ENCODE data around the gene CCDC191. TPM values are rescaled to one million over a fixed set of nuclear protein-coding genes. Genes with fewer than 3 reads are reported as not detected.

CCDC191 gene
- total and polyA plus RNA-seq, 10 donors, result 4.2 to 11.0 (median 8.2) TPM

DNA sequence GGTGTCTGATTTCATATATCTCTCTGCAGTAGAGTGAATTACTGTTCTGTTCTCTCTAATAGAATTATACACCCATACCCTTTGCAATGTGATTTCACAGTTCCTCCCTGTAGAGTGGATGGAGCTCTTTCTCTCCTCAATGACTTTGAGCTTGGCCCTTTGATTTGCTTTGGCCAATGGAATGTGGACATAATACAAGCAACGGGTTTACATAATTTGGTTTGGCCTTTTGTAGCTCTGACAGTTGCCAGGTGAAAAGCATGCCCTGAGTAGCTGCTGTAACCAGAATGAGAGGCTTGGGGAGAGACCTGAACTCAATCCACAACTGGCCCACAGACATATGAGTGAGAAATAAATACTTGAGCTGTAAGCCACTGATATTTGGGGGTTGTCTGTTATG, 76.4 kb downstream of the CCDC191 start:
- Histone ChIP-seq H3K4me1 (peaks cover 0 to 15% (median 7%) of the 10 kb centered on the region in 6 donors), H3K27me3 (replicated peaks in 1 of 7) (no peaks in the 10 kb centered on the region), H3K4me3 (no peak overlapping the region), H3K27ac (no peak overlapping the region), H3K9me3 (peaks cover 0 to under 1% (median 0%) of the 10 kb centered on the region in 8 donors), H3K36me3 (peaks cover 0 to 64% (median 9%) of the 10 kb centered on the region in 6 donors)
- WGBS, 5 donors, result 88 to 98% (median 96%) methylated on average over 1 of the region's 1 CpG
- intact Hi-C loops (cut with DNase I; ENCODE audit: low total_unique reads), result no loop called here
- TF ChIP-seq POLR2AphosphoS5 (IDR thresholded peaks at IDR 0.05) (no peak), POLR2A (IDR thresholded peaks at IDR 0.05) (no peak)
- TF ChIP-seq, protein P1, sequence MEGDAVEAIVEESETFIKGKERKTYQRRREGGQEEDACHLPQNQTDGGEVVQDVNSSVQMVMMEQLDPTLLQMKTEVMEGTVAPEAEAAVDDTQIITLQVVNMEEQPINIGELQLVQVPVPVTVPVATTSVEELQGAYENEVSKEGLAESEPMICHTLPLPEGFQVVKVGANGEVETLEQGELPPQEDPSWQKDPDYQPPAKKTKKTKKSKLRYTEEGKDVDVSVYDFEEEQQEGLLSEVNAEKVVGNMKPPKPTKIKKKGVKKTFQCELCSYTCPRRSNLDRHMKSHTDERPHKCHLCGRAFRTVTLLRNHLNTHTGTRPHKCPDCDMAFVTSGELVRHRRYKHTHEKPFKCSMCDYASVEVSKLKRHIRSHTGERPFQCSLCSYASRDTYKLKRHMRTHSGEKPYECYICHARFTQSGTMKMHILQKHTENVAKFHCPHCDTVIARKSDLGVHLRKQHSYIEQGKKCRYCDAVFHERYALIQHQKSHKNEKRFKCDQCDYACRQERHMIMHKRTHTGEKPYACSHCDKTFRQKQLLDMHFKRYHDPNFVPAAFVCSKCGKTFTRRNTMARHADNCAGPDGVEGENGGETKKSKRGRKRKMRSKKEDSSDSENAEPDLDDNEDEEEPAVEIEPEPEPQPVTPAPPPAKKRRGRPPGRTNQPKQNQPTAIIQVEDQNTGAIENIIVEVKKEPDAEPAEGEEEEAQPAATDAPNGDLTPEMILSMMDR (IDR thresholded peaks at IDR 0.05 in 8 of 11, conservative IDR thresholded peaks at IDR 0.05 in 3 of 11), result no peak
- DNase-seq, result no peak

DNA sequence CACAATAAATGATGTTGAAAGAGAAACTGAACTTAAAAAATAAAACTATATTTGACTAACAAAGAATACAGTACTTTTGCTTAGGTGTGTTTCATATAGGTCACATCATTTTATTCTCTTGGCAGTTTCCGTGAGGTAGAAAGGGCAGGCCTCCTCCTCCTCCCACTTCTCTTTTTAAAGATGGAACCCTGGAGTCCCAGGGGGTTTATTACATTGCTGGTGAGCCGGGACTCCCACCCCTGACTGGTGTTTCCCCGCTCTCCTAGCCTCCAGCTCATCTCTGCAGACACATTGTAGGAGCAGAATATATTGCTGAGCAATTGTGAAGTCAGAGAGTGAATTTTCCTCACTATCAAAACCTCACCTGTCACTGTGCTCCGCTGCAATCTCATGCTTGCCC, 78.5 kb downstream of the CCDC191 start:
- 81 to 87% (median 83%) methylated on average over 4 of the region's 4 CpGs for WGBS, 5 donors
- intact Hi-C loops (cut with DNase I; ENCODE audit: low total_unique reads), result no loop called here
- peaks cover 0 to 72% (median 9%) of the 10 kb centered on the region in 6 donors for H3K36me3 ChIP-seq
- TF ChIP-seq POLR2AphosphoS5 (IDR thresholded peaks at IDR 0.05) (no peak), POLR2A (IDR thresholded peaks at IDR 0.05) (no peak)
- TF ChIP-seq, protein P1 (IDR thresholded peaks at IDR 0.05 in 8 of 11, conservative IDR thresholded peaks at IDR 0.05 in 3 of 11), result no peak
- H3K27ac ChIP-seq, result no peak overlapping the region
- H3K9me3 ChIP-seq, result peaks cover 0 to 22% (median 20%) of the 10 kb centered on the region in 8 donors
- DNase-seq, result no peak
- H3K27me3 ChIP-seq (replicated peaks in 1 of 7), result no peaks in the 10 kb centered on the region
- H3K4me1 ChIP-seq, result peaks cover 0 to 12% (median 7%) of the 10 kb centered on the region in 6 donors
- no peak overlapping the region for H3K4me3 ChIP-seq

- Histone ChIP-seq H3K4me1 (no peaks in the 10 kb centered on the region), H3K9me3 (peaks cover 0 to 28% (median 20%) of the 10 kb centered on the region in 8 donors), H3K27me3 (replicated peaks in 1 of 7) (no peaks in the 10 kb centered on the region), H3K36me3 (peaks cover 0 to 19% (median 0%) of the 10 kb centered on the region in 6 donors), H3K27ac (no peak overlapping the region), H3K4me3 (no peak overlapping the region)
- no peak for DNase-seq
- TF ChIP-seq POLR2AphosphoS5 (IDR thresholded peaks at IDR 0.05), result no peak
- TF ChIP-seq, protein P1 (IDR thresholded peaks at IDR 0.05 in 8 of 11, conservative IDR thresholded peaks at IDR 0.05 in 3 of 11), result no peak
- TF ChIP-seq POLR2A (IDR thresholded peaks at IDR 0.05), result no peak
- intact Hi-C loops (cut with DNase I; ENCODE audit: low total_unique reads), result no loop called here
- WGBS, 5 donors, result 68 to 86% (median 80%) methylated on average over 2 of the region's 2 CpGs
Observed at GRCh38 chr3:113968986-113969385, 87.3 kb downstream of the CCDC191 start.

DNA sequence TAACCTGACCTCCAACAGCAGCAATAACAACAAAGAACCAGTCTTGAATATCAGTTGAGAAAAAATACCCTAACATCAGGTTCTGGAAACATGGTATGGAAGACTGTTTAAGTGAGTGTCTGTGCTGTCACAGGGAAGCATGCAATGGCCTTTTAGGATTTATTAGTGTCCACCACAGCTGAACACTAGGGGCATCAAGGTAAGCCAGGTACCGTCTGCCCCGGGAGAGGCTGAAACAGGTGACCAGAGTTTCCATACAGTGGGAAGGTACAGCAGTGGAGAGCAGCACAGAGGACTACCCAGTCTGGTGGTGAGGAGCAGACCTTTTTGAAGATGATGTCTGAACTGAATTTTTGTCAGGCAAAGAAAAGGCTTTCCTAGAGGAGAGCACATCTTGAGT, 90.2 kb downstream of the CCDC191 start:
- DNase-seq, result no peak
- H3K27ac ChIP-seq, result no peak overlapping the region
- H3K4me1 ChIP-seq, result no peaks in the 10 kb centered on the region
- TF ChIP-seq POLR2A (IDR thresholded peaks at IDR 0.05), result no peak
- TF ChIP-seq, protein P1 (IDR thresholded peaks at IDR 0.05 in 8 of 11, conservative IDR thresholded peaks at IDR 0.05 in 3 of 11), result no peak
- TF ChIP-seq POLR2AphosphoS5 (IDR thresholded peaks at IDR 0.05), result no peak
- H3K27me3 ChIP-seq (replicated peaks in 1 of 7), result no peaks in the 10 kb centered on the region
- WGBS, 5 donors, result 83 to 94% (median 88%) methylated on average over 2 of the region's 2 CpGs
- H3K9me3 ChIP-seq, result no peaks in the 10 kb centered on the region
- no peak overlapping the region for H3K4me3 ChIP-seq
- intact Hi-C loops (cut with DNase I; ENCODE audit: low total_unique reads), result no loop called here
- peaks cover 0 to 18% (median 0%) of the 10 kb centered on the region in 6 donors for H3K36me3 ChIP-seq
